Activated CD8-positive, alpha-beta memory T cell treated with anti-CD3 and anti-CD28 coated beads, Interleukin-2, amount 50 U/mL, for 48 hours (primary cell): ENCODE results near the gene MPI.
"Not testable (repeated sequence)": the region's sequence is repeated elsewhere in the genome, so short reads cannot be mapped to it uniquely, and the experiment has no call there.

ENCODE experiments used
- DNase-seq: peaks from one replicate; pipeline ENCODE4 v3.0.0-alpha.2; 2020

The MPI gene

GRCh38 chr15:74892313-74892712, 2.5 kb downstream of the MPI start:
- DNase-seq: no peak

- DNase-seq: no peak
Measured at GRCh38 chr15:74892931-74893330, 3.1 kb downstream of the MPI start.

GRCh38 chr15:74893627-74894026, 3.8 kb downstream of the MPI start:
- no peak for DNase-seq

GRCh38 chr15:74894383-74894782, 4.5 kb downstream of the MPI start:
- not testable (repeated sequence) for DNase-seq

- DNase-seq: no peak
Measured at GRCh38 chr15:74895830-74896229, 6.0 kb downstream of the MPI start.

- DNase-seq: no peak
Measured at GRCh38 chr15:74896316-74896715, 6.5 kb downstream of the MPI start.

- no peak for DNase-seq
Measured at GRCh38 chr15:74897300-74897701, 7.5 kb downstream of the MPI start.

GRCh38 chr15:74901612-74902063, 11.8 kb downstream of the MPI start:
- DNase-seq: peak; percentile 75

- DNase-seq: no peak
Measured at GRCh38 chr15:74902295-74903075, 12.6 kb downstream of the MPI start.

GRCh38 chr15:74903676-74904075, 13.8 kb downstream of the MPI start:
- DNase-seq: no peak

- no peak for DNase-seq
Measured at GRCh38 chr15:74904190-74904805, 14.5 kb downstream of the MPI start.

GRCh38 chr15:74906067-74906449, 16.2 kb downstream of the MPI start:
- DNase-seq: no peak

GRCh38 chr15:74906450-74907162, 16.8 kb downstream of the MPI start, which contains the start of gene FAM219B:
TSS of gene FAM219B (minus strand) at chr15:74906851. CDS start at chr15:74906800, 51 bp downstream.
- peak; percentile 89 for DNase-seq

GRCh38 chr15:74907163-74907870, 17.5 kb downstream of the MPI start:
- no peak for DNase-seq

- no peak for DNase-seq
Measured at GRCh38 chr15:74908635-74909034, 18.8 kb downstream of the MPI start.

GRCh38 chr15:74913041-74913440, 23.2 kb downstream of the MPI start:
- no peak for DNase-seq

GRCh38 chr15:74913799-74914198, 24.0 kb downstream of the MPI start:
- DNase-seq: not testable (repeated sequence)

GRCh38 chr15:74917676-74918075, 27.8 kb downstream of the MPI start:
- DNase-seq: no peak

GRCh38 chr15:74920456-74920855, 30.6 kb downstream of the MPI start:
- no peak for DNase-seq

GRCh38 chr15:74924525-74924924, 34.7 kb downstream of the MPI start:
- DNase-seq: no peak

- DNase-seq: no peak
Measured at GRCh38 chr15:74928771-74929198, 38.9 kb downstream of the MPI start.

- no peak for DNase-seq
Measured at GRCh38 chr15:74933573-74933972, 43.7 kb downstream of the MPI start.

GRCh38 chr15:74935193-74935592, 45.4 kb downstream of the MPI start:
- not testable (repeated sequence) for DNase-seq
